RCC 7860 (cell line): ENCODE results near the gene TADA2A.
A peak's percentile ranks its signal among the peaks of the same experiment; 100 is the strongest.
"Not testable (repeated sequence)": the region's sequence is repeated elsewhere in the genome, so short reads cannot be mapped to it uniquely, and the experiment has no call there.

Experiments
- DNase-seq: peaks from one replicate; pipeline ENCODE4 v3.0.0-alpha.2; 2015; ENCODE audit warnings: low spot score
- FAIRE-seq: peaks from 2 replicates; lab custom pipeline; 2012; peaks lifted over from hg19 to GRCh38; lab: Jason Lieb, UNC

The TADA2A gene

DNA sequence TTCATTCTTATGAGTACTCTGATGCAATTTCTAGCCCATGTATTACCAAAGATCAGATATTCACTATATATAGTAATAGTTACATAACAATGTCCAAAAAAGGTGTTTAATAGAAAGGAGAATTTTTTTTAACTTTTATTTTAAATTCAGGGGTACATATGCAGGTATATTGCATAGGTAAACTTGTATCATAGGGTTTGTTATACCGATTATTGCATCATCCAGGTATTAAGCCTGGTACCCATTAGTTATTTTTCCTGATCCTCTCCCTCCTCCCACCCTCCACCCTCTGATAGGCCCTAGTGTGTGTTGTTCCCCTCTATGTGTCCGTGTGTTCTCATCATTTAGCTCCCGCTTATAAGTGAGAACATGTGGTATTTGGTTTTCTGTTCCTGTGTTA, 51.1 kb downstream of the TADA2A start:
- FAIRE-seq, DNase-seq: not testable (repeated sequence)

DNA sequence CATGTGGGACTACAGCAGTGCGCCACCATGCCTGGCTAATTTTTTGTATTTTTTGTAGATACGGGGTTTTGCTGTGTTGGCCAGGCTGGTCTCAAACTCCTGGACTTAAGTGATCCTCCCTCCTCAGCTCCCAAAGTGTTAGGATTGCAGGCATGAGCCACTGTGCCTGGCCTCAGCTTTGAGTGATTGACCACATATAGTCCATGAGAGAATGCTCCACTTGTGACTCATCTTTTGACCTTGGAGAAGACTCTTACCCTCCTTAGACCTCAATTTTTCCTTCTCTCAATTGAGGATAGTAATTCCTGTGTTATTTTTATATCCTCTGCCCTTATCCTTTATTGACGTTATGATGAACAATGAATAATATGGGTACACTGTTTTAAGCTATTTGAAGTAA, 52.1 kb downstream of the TADA2A start:
- DNase-seq (peak; percentile 67), FAIRE-seq (no peak)

DNA sequence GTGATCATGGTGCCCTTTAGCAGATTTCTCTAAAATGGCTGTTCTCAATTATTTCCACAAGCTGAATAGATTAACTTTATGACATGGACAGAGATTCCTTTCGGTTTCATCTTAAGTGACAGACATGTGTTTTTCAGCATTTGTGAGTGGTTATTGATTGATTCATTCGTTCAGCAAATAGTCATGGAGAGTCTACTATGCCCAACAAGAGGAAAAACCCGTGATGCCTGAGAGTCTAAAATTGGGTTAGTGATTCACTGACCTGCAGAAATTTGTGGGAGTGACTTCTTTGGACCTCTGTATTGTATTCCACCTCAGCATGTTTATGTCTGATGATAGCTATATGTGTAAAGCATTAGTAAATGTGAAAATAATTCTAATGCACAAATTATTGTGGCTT, 55.0 kb downstream of the TADA2A start:
- FAIRE-seq (no peak), DNase-seq (no peak)

DNA sequence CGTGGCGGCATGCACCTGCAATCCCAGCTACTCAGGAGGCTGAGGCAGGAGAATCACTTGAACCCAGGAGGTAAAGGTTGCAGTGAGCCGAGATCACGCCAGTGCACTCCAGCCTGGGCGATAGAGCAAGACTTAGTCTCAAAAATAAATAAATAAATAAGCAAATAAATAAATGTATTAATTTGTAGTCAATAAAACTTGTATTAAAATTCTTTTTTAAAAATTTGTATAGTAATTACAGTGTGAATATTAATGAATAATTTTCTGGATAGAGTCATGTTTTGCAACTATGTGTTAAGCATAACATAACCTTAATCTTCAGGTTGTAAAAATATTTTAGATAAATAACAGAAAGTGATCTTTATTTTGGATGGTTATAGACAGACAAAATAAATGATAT, 55.8 kb downstream of the TADA2A start:
- FAIRE-seq = no peak
- no peak for DNase-seq

DNA sequence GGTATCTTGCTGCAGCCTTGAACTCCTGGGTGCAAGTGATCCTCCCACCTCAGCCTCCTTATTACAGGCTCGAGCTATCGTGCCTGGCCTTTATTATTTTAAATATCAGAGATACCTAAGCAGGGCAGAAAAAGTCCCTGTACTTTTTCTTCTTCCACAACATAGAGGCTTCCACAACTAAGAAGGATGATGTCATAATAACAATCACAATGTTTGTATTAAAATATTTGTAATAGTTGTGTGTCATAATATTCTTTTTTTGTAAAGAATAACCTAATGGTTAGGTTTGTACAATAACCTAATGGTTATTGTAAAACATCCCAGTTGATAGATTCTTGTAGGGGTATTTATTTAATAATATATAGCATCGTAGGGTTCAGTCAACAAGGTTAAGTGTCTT, 56.4 kb downstream of the TADA2A start:
- DNase-seq = no peak
- FAIRE-seq = no peak

DNA sequence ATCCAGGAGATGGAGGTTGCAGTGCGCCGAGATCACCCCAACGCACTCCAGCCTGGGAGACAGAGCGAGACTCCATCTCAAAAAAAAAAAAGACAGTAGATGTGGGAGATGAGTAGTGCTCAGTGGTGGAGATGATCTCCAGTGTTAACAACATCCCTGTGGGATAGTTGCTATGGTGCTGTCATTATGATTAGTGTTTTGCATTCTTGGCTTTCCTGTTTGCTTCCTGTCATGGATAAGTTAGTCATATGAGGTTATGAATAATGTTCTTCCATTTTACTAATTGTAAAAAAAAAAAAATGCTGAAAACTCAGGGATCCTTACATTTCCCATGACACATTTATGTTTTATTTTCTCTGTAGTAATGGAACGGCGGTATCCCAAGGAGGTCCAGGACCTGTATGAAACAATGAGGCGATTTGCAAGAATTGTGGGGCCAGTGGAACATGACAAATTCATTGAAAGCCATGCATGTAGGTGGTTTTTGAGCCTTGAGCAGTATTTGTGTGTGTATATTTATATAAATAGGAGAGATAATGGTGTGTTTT, 58.5 kb downstream of the TADA2A start:
- FAIRE-seq (no peak), DNase-seq (peak; percentile 31)

DNA sequence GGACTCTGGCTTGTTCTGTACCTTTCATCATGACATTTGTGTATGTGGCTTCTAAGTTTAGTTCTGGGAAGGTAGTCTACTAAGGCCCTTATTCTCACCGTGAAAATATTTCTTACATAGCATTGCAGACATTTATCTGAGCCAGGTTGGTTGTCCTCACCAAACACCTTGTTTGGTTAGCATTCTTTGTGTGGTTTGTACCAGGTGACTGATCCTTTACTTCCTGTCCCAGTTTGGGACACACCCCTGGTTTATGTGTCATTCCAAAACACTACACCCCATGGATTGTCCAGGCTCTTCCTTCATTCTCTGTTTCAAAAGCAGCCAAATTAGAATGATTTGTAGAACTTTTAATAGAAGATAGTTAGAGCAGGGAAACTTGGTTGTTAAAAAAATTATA, 59.8 kb downstream of the TADA2A start:
- DNase-seq (no peak), FAIRE-seq (no peak)

DNA sequence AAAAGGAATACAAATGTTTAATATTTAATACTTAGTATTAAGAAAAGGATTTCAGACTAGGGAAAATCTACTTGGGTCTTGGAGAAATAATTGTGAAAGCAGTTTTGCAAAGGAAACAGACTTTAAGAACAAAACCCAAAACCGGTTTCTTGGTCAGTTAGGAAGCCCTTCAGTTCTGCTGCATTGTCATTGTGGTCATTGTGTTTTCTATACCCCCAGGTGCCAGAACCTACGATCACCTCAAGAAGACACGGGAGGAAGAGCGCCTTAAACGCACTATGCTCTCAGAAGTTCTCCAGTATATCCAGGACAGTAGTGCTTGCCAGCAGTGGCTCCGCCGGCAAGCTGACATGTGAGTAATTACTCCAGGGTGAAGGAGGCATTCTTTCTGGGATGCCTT, 63.5 kb downstream of the TADA2A start:
- FAIRE-seq = no peak
- DNase-seq = no peak

DNA sequence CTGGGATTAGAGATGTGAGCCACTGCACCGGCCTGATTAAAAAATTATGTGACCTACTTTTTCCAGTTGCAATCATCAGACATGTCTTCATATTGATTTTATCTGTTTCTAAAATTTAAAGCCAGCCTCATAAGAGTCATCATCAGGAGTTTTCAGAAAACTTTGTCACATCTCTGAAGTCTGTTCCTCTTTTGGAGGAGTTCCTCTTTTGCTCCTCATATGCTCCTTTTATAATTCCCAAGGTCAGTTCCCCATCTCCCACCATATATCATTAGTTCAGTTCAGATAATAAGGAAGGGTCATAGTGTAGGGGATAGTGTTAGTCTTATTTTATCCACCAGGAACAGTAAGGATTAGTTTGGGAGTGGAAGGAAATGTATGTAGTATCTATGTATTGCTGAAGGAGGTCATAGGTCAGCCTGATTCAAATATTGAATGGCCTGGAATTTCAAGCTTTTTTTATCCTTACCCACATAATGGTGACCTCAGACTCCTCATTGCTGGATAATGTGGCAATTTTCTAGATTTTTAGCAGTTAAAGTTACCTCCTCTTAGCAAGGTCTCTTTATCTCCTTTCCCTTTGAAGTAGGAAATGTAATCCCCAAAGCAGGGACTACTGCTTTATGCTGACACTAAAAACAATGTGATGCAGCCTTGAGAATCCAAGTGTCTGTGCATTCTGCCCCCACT, 69.2 kb downstream of the TADA2A start:
- FAIRE-seq (no peak), DNase-seq (no peak)

DNA sequence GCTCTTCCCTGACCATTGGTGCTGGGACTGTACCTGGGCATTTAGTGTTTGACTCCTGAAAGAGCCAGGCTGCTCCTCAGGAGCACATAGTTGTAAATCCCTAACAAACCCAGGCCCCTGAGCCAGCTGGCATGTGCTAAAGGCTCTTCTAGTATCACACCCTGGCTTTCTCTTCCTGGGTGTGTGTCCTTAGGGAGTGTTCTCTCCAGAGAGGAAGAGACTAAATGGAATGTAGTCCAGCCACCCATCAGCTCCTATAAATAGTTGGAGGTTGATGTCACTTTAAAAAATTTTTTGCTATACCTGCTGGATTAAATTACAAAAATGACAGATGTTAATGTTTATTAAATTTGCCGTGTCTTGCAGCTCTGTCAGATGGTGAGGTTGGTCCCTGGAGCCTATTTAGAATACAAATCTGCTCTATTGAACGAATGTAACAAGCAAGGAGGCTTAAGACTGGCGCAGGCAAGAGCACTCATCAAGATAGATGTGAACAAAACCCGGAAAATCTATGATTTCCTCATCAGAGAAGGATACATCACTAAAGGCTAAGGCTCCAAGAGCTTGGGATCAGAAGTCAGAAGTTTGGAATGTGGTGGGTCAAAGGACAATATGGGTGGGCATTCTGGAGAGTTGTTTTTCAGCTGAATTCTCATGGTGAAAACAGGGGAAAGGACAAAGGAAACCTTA, 69.9 kb downstream of the TADA2A start:
- FAIRE-seq (no peak), DNase-seq (no peak)

DNA sequence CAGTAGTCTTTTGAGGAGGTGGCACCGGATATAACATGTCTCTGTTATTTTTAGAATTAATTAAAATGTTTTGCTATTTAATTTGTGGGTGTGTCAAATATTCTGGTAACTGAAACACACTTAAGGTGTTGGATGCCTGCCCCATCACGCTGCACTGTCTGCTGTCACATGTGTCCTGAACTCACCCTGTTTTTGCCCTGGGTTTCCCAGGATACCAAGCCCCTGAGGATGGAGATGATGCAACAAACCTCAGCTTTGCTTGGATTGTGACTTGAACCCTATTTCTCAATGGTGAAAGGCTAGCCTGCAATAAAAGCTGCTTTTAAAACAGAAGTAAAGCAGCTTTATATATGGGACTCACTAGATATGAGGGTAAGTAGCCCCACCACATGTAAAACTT, 71.5 kb downstream of the TADA2A start:
- DNase-seq = no peak
- no peak for FAIRE-seq

DNA sequence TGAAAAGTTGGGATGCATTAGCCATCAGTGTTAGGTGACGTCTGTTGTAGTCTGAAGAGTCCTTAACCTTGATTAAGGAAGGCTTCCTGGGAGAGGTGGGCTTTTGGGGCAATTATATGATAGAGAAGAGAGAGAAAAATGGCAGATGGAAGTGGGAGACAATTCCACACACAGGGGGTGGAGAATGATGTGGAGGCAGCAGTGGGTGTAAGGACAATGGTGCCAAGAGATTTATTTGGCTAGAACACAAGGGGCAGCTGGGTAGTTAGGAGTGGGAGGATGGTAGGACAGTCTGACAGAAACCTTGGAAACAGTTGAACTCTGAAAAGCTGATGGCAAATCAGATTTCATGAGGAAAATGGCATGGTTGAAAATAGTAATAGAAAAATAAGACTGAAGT, 72.3 kb downstream of the TADA2A start:
- DNase-seq = no peak
- FAIRE-seq = no peak

DNA sequence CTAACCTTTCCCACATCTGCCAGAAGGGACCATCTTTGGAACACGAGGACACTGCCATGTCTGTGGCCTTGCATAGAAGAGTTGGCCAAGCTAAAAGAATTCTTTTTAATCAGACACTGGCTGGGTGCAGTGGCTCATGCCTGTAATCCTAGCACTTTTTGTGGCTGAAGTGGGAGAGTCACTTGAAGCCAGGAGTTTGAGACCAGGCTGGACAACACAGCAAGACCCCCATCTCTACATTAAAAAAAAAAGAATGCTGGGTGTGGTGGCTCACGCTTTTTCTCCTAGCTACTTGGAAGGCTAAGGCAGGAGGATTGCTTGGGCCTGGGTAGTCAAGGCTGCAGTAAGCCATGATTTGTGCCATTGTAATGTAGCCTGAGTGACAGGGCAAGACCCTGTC, 73.7 kb downstream of the TADA2A start:
- FAIRE-seq = no peak
- no peak for DNase-seq

DNA sequence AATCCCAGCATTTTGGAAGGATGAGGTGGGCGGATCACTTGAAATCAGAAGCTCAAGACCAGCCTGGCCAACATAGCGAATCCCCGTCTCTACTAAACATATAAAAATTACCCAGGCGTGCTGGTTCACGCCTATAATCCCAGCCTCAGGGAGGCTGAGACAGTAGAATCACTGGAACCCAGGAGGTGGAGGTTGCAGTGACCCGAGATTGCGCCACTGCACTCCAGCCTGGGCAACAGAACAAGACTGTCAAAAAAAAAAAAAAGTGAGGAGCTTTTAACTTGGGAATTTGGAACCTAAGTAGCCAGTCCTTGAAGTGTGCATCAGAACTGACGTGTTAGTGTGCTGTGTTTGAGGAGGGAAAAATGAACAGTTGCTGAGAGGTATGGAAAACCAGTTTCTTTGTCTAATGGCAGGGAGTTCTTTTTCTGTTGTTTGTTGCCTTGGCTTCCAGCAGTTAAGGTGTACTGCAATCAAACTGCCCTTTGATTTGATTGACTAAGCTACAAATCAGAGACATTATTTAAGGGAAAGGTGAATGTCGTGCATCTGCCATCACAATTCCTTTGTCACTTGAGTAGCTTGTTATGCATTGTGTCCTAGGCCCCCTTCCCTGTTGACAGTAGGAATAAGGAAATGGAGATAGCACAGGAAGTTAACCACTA, 74.4 kb downstream of the TADA2A start:
- DNase-seq (no peak), FAIRE-seq (no peak)

DNA sequence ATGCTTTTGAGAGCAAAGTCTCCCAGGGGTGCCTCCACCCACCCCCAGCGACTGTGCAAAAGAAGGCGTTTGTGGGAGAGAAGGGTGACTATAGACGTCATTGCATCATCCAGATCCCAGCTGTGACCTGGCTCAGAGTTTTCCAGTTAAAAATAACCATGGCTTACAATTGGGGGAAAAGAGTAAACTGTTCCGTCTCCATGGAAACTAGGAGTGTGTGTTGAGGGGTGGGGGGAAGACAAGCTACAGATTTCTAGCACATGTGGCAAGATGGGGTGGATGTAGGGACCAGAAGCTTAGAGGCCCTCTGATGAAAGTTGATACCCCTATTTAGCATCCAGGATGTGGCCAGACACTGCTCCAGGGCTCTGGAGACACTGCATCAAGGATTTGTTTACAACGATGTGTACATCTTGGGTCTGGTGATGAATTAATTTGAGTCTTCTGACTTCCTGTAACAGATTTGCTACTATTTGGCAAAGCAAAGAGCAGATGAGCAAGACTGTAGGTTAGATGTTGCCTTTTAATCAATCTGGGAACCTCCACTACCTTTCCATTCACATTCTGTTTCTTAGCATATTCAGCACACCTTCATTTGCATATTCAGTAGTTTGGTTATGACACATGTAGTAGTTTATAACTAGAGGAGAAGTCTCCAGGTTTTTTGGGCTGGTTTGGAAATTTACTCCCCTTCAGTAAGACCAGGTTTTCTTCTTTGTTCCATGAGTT, 76.8 kb downstream of the TADA2A start:
- no peak for DNase-seq

DNA sequence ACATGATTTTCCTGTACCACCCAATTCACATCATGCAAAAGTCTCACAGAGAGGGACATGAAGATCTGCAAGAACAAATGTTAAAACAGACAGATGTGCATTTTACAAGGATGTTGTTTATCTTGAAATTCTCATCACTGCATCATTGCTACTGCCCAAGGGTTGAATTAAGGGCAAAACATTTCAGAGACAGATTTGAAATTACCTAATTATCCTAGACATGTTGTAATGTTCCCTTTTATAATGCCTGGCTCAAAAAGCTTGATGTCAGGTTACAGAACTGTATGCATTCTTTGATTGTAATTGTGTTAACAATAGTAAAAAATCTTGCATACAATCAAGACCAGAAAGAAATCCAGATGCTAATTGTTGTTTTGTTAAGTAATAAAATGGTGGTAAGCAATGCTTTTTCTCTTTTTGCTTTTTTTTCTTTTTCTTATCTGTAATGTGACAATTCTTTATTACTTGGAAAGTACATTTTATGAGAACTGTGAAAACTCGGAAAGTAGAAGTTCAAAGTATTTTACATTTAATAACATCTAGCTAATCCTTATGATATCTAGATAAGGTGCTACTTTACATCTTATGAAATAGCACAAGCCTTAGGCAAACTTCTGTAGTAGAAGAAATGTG, 79.4 kb downstream of the TADA2A start:
- DNase-seq (no peak), FAIRE-seq (no peak)

More for the DNA sequence above, 76.8 kb downstream of the TADA2A start:
- no peak for FAIRE-seq

DNA sequence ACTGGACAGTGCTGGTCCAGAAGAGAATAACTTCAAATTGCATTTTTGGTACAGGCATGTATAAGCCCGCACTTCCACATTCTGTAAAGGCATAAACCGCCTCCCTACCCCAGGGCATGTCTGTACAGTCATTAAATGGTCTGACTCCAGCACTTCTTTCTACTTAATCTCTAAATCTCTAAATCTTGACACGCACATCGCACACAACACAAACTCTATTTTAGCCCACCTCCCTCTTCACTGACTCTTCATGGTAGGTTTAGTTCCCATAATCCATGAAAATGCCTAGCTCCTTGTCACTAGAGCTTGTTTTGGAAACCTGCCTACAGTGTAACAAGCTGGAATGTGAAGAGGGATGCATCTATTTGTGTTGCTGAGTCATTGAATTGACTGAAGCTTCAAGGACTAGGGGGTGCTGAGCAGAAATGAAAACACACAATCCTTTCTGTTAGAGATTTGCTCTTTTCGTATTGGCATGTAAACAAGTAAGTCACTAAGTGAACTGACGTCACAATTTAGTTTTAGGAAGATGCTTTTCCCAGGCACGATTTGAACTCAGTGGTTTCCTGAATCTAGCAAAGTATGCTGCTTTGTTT, 81.4 kb downstream of the TADA2A start:
- FAIRE-seq (no peak), DNase-seq (peak; percentile 94)

DNA sequence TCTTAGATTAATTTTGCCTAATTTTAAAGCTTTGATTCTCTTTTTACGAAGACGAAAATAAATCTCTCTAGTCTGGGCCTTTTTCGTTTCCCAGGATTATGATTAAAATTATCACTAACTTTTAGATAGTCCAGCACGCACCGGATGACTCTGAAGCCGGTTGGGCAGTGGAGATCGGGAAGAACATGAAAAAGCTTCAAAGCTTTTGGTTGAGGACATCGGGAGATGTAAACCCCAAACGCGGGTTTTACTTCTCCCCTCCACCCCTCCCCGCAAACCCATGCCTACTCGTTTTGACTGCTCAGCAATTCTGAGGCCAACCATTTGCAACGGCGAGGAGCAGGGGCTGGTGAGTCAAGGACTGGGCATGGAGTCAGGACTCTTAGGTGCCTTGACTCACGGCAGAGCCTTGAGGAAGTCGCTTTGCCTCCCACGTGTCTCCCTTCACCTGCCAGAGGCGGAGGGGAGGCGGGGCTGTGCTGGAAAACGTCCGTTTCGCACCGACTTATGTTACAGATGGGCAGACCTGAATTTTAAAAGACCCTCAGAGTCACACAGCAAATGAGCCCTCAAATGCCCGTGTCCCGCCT, 82.0 kb downstream of the TADA2A start:
- no peak for FAIRE-seq

DNA sequence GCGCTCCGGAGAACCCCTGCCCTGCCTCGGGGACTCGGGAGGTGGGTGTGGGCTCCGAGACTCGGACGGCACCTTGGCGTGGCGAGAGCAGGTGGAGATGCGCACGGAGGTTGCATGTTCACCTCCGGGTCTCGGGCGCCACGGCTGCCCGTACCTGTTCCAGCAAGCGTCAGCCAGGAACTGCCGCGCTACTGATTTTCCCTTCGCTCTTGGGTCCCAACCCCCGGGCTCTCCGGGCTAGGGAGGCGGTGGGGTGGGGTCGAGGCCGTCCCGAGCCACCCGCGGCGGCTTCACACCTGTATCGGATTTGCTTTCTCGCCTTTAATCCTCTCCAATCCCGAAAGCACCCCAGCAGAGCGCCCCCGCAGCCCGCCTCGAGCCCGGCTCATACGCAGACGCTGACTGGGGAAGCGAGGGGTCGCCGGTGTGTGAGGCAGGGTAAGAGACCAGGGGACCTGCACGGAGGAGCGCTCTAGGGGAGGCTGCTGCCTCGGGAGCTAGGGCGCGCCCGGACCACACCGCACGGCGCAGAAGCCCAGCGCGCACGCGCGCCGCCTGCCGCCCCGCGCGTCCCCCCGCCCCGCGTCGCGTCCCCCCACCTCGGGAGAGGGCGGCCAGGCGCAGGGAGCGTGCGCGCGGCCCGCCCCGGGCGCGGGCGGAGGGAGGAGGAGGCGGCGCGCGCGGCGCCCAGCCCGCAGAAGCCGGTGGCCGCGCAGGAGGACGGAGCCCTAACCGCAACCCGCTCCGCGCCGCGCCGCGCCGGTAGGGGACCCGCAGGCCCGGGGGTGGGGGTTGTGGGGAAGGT, 82.7 kb downstream of the TADA2A start, which contains the start of gene DUSP14:
Gene DUSP14, plus strand, starts transcription at position 695 of the 805 bp plus-strand sequence. CDS start 22,382 bp downstream, outside the sequence.
- FAIRE-seq = no peak
- peak; percentile 68 for DNase-seq

More for the DNA sequence above, 82.0 kb downstream of the TADA2A start:
- peak; percentile 95 for DNase-seq
